Uterus (tissue), 2 donors: ENCODE data around the gene MAML2.

Experiments used
- POLR2A ChIP-seq, 2 donors: fragments of 450-650 bp; IDR thresholded peaks; one replicate each; pipeline ENCODE4 v1.6.1; 2016; ENCODE audit warnings: antibody characterized with exemption in 2 of 2, mild to moderate bottlenecking in 1 of 2, moderate library complexity in 1 of 2
- TF ChIP-seq, protein P1 (sequence below), 4 experiments: fragments of 200-600 bp in 2 of 4; fragments of 450-650 bp in 2 of 4; sonication (generic) in 2 of 4; IDR thresholded peaks; one replicate each; pipeline ENCODE4 v1.5.1; 2016 to 2019; ENCODE audit warnings: antibody characterized with exemption in 4 of 4, mild to moderate bottlenecking in 2 of 4, moderate library complexity in 1 of 4

DNA sequence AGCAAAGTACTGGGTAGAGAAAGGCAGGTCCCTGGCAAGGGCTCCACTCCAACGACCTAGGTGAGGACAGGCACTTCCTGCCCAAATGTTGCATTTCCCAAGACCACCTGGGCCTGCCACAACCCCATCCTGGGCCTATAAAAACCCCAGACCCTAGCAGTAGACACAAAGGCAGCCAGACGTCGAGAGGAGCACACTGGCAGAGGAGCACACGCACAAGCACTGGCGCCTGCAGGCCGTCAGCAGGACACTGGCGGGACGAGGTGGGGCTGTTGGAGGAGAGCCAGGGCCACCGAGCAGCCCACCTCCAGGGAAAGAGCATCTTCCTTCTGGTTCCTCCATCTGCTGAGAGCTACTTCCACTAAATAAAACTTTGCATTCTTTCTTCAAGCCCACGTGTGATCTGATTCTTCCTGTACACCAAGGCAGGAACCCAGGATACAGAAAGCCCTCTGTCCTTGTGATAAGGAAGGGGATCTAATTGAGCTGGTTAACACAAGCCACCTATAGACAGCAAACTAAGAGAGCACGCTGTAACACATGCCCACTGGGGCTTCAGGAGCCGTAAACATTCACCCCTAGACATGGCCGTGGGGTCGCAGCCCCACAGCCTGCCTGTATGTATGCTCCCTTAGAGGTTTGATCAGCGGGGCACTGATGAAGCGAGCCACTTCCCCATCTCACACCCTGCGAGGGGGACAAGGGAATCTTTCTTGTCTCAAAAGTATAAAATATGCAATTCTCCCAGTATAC lies 329.4 kb downstream of the MAML2 start:
- TF ChIP-seq, protein P1, sequence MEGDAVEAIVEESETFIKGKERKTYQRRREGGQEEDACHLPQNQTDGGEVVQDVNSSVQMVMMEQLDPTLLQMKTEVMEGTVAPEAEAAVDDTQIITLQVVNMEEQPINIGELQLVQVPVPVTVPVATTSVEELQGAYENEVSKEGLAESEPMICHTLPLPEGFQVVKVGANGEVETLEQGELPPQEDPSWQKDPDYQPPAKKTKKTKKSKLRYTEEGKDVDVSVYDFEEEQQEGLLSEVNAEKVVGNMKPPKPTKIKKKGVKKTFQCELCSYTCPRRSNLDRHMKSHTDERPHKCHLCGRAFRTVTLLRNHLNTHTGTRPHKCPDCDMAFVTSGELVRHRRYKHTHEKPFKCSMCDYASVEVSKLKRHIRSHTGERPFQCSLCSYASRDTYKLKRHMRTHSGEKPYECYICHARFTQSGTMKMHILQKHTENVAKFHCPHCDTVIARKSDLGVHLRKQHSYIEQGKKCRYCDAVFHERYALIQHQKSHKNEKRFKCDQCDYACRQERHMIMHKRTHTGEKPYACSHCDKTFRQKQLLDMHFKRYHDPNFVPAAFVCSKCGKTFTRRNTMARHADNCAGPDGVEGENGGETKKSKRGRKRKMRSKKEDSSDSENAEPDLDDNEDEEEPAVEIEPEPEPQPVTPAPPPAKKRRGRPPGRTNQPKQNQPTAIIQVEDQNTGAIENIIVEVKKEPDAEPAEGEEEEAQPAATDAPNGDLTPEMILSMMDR (IDR thresholded peaks at IDR 0.05): no peak
- TF ChIP-seq POLR2A (IDR thresholded peaks at IDR 0.05): no peak
